ENCODE data around the gene SPINK8. TPM values are rescaled to one million over a fixed set of nuclear protein-coding genes. Genes with fewer than 3 reads are reported as not detected.

The SPINK8 gene
- total RNA-seq, 1 experiment from 2014 or later, result not detected

DNA sequence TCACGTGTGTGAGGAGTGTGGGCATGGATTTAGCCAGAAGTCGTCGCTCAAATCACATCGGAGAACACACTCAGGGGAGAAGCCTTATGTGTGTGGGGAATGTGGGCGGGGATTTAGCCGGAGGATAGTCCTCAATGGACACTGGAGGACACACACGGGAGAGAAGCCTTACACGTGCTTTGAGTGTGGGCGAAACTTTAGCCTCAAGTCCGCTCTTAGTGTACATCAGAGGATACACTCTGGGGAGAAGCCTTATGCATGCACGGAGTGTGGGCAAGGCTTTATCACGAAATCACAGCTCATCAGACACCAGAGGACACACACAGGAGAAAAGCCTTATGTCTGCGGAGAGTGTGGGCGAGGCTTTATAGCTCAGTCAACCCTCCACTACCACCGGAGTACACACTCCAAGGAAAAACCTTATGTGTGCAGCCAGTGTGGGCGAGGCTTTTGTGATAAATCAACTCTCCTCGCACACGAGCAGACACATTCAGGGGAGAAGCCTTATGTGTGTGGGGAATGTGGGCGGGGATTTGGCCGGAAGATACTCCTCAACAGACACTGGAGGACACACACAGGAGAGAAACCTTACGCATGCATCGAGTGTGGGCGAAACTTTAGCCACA lies 64.4 kb downstream of the SPINK8 start:
- Histone ChIP-seq H4K20me1 (ENCODE audit: control insufficient read depth, insufficient read depth, insufficient read length) (peaks cover under 1% of the 10 kb centered on the region), H3K4ac (ENCODE audit: low read depth, low read length) (no peak overlapping the region), H3K79me1 (ENCODE audit: insufficient read depth, low read depth, low read length, poor library complexity, severe bottlenecking) (peaks cover 3% of the 10 kb centered on the region), H2AFZ (ENCODE audit: low read length) (no peak overlapping the region), H3K23ac (ENCODE audit: insufficient read length, low read depth, low read length) (no peak overlapping the region), H2BK5ac (ENCODE audit: insufficient read length, low read length) (no peak overlapping the region), H3K9me3 (ENCODE audit: control insufficient read depth, low read depth, low read length) (peaks cover 6% of the 10 kb centered on the region), H2AK5ac (ENCODE audit: insufficient read length, low read length) (no peak overlapping the region), H3K18ac (ENCODE audit: insufficient read length, low read depth, low read length) (no peak overlapping the region), H3K14ac (ENCODE audit: insufficient read depth, low read length) (no peak overlapping the region), H2BK20ac (ENCODE audit: low read depth, low read length, poor library complexity, severe bottlenecking) (no peak overlapping the region), H3K56ac (ENCODE audit: insufficient read length, low read depth, low read length) (no peak overlapping the region), H3K9ac (ENCODE audit: extremely low read depth, insufficient read length, low read length) (no peak overlapping the region), H2BK12ac (ENCODE audit: insufficient read length, low read depth, low read length) (no peak overlapping the region), H3K27me3 (ENCODE audit: insufficient read depth, low read length) (no peaks in the 10 kb centered on the region), H2BK15ac (ENCODE audit: low read depth, low read length) (no peak overlapping the region), H3K4me1 (ENCODE audit: insufficient read depth, low read length) (no peaks in the 10 kb centered on the region), H4K5ac (ENCODE audit: insufficient read length, low read depth, low read length) (no peak overlapping the region), H3T11ph (ENCODE audit: low read length) (no peak overlapping the region), H3K4me2 (ENCODE audit: insufficient read depth, insufficient read length, low read length) (no peak overlapping the region), H3K23me2 (ENCODE audit: insufficient read length, low read depth, low read length, poor library complexity, severe bottlenecking) (no peaks in the 10 kb centered on the region), H4K91ac (ENCODE audit: insufficient read length, low read depth, low read length) (no peak overlapping the region), H3K27ac (ENCODE audit: insufficient read length, low read depth, low read length) (no peak overlapping the region), H3K79me2 (ENCODE audit: insufficient read depth, low read length) (no peaks in the 10 kb centered on the region), H2BK120ac (ENCODE audit: low read depth, low read length, poor library complexity, severe bottlenecking) (no peak overlapping the region), H4K8ac (replicated peaks; ENCODE audit: insufficient read length, low read depth, low read length) (no peak overlapping the region)
- peaks cover 75 to 78% (median 75%) of the 10 kb centered on the region in 3 experiments for H3K36me3 Mint-ChIP-seq (ENCODE audit: insufficient read depth in 1 of 3, low read depth in 3 of 3)
- H3K4me3 Mint-ChIP-seq, result no peak overlapping the region
- WGBS (ENCODE audit: extremely low coverage, insufficient read length, low lambda C conversion rate), result no CpG with 5 or more reads among the region's 23 CpGs
- no peaks in the 10 kb centered on the region; the same call in 1 of the 2 replicates for H3K27me3 Mint-ChIP-seq (ENCODE audit: low read depth)
- H3K27ac Mint-ChIP-seq, result peak overlapping the region in 1 of 3 experiments; percentile 62; a peak in 2 of 7 replicates
- H3K9me3 Mint-ChIP-seq, result peaks cover 15 to 23% of the 10 kb centered on the region in 2 experiments
- no peak for DNase-seq
- TF ChIP-seq, protein P1, sequence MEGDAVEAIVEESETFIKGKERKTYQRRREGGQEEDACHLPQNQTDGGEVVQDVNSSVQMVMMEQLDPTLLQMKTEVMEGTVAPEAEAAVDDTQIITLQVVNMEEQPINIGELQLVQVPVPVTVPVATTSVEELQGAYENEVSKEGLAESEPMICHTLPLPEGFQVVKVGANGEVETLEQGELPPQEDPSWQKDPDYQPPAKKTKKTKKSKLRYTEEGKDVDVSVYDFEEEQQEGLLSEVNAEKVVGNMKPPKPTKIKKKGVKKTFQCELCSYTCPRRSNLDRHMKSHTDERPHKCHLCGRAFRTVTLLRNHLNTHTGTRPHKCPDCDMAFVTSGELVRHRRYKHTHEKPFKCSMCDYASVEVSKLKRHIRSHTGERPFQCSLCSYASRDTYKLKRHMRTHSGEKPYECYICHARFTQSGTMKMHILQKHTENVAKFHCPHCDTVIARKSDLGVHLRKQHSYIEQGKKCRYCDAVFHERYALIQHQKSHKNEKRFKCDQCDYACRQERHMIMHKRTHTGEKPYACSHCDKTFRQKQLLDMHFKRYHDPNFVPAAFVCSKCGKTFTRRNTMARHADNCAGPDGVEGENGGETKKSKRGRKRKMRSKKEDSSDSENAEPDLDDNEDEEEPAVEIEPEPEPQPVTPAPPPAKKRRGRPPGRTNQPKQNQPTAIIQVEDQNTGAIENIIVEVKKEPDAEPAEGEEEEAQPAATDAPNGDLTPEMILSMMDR (conservative IDR thresholded peaks at IDR 0.05), result no peak
- H3K4me1 Mint-ChIP-seq, result peaks cover 0 to 2% of the 10 kb centered on the region in 2 experiments; a peak in 2 of 4 replicates
